Right kidney (tissue), 1 donor: ENCODE measurements around the gene POC1A.

Experiments used
- DNase-seq: peaks from one replicate; pipeline ENCODE4 v3.0.0-alpha.2; 2016

The POC1A gene

DNA sequence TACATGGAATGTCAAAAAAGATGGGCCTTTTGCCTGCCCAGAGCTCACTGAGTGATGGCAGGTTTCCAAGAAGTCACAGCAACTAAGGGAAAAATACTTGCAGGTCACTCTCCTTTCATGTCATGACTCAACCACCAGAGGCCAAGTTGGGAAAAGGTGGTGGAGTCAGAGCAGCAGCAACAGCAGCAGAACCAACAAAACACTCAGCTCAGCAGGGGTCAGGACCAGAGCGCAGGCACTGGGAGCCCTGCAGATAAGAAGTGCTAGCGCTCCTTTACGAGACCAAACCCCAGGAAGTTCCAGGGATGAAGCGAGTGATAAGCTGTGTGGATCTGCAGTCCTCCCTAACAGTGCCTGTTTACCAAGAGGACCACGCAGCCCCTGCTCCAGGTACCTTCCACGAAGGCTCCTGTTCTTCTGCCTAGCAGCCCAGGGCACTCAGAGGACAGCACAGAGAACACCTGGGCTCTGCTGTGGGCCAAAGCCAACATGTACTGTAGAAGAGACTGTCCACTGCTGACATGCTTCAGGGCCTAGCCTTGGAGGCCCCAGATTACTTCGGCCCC is 26.0 kb downstream of the POC1A start:
- no peak for DNase-seq

DNA sequence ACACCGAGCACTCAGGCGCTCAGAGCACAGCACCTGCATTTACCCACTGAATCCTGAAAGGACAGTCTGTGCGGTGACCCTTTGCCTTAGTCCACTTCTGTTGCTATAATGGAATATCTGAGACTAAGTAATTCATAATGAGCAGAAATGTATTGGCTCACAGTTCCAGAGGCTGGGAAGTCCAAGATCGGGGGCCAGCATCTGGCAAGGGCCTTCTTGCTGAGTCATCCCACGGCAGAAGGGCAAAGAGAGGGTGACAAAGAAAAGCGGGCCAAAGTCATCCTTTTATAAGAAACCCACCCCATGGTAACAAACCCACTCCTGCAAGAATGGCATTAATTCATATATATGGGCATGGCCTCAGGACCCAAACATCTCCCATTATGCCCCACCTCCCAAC is 27.7 kb downstream of the POC1A start:
- DNase-seq, result no peak

DNA sequence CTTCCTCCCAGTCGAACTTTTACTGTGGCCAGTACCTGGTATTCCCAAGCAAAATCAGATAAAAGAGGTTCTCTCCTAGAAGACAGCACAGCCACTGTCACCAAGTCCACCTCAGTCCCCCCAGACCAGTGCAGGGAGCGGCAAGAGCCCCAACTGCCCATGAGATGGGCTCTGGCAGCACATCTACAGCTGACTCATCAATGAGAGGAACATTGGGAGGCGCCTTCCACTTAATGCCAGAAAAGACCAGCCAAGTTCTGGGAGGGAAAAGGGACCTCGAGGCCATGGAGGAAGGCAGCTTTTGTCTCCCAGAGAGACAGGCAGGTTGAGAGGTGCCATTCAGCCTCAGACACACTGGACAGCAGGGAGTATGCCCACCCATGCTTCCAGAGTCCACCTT is 28.2 kb downstream of the POC1A start:
- DNase-seq, result no peak

DNA sequence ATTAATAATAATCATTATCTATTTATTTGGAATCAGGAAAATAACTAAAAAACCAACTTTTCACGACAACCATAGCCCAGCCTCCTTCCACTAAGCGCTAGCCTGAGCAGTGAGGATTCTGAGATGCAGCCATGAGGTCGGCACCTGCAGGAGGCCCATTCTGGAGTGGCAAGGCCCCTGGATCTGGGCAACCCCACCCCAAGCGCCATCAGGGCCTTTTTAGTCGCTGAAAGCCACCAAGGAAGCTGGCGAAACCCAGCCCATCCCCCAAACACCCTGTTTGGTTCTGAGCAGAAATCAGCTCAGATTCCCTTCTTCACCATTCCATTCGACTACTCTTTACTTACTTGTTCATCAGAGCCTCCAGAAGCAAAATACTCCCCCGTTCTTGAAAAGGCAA is 29.5 kb downstream of the POC1A start:
- DNase-seq, result no peak

DNA sequence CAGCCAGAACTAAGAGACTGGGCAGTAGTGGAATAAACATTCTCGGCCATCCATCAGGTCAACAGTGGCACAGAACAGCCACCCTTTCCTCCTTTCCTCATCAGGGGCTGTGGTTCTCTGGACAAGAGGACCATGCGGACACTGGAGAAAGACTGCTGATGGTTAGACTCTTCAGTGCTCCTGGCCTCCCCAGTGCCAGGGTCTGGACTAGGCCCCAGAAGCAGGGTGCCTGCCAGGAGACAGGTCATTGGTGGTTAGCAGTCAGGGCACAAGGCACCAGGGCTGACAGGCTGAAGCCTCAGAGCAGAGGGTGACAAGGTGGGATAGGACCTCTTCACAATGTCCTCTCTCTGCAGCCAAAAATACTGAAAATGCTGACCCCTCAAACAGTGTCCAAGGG is 30.1 kb downstream of the POC1A start:
- DNase-seq, result no peak

DNA sequence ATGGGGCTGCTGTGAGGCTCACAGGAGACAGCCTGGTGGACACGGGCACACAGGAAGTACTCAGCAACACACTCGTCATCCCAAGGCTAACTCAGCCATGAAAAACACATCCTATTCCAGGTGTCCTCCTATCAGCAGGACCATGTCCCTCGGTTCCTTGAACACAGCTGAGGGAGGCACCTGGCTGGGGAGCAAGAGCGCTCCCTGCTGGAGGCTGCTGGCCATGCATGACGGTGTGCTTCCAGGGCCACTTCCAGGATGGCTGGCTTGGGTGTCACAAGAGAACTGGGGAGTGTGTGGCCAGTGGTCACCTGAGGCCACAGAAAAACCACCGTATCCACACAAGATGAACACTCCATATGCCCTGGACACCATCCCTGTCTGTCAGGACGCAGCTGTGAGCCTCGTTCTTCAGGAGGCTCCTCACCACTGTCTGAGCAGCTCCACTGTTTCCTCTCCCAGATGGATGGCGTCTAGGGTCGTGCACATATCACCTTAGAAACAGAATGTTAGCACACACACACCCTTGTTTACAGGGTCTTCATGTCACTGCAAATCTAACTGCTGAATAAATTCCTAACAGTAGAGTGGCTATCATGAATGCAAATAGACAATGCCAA is 31.0 kb downstream of the POC1A start:
- DNase-seq, result peak; percentile 55

DNA sequence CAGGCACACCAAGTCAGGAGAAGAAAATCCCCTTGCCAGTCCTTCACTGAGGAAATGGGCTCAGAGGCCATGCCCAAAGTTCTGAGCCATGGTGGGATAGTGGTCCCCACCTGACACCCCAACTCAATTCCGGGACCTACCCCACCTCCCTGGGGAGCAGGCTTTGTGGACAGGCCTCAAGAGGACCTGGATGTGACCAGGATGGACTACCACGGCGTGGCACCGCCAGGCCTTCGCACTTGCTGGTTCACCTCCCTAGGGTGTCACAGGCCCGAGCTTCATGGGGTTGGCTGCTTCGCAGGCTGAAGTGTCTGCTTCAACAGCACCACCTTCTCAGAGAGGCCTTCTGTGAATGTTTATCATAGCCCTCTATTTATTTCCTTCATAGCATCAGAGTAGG is 31.7 kb downstream of the POC1A start:
- no peak for DNase-seq

DNA sequence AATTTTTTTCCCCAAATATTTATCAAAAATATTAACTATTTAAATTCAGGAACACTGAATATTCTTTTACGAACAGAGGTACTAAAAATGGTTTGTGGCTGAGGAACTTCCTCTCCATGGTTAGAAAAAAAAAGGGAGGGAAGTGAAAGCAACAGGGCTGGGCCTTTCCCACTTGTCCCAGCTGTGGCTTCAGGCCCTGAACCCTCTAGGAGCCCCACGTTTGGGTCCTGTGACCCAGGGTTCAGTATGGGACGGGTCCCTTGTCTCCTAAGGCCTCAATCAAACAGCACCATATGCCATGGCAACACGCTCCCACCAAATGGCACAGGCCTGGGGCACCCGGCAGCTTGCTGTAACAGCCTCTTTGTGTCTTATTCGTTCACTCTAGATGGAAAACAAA is 32.4 kb downstream of the POC1A start:
- no peak for DNase-seq

DNA sequence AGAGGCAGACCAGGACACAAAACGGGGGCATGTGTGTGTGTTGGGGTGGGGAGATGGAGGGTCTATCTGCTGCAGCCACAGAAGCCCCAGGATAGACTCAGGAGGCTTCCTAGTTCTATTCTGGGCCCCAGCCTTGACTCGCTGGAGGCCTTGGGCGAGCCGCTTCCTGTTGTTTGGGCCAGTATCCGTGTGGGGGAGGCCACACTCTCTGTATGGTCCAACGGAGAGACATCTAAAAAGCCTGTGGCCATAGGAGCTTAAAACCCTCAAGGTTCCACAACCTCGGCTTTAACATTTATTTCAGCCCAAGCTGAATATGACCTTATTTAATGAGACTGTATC is 32.8 kb downstream of the POC1A start:
- DNase-seq, result no peak

DNA sequence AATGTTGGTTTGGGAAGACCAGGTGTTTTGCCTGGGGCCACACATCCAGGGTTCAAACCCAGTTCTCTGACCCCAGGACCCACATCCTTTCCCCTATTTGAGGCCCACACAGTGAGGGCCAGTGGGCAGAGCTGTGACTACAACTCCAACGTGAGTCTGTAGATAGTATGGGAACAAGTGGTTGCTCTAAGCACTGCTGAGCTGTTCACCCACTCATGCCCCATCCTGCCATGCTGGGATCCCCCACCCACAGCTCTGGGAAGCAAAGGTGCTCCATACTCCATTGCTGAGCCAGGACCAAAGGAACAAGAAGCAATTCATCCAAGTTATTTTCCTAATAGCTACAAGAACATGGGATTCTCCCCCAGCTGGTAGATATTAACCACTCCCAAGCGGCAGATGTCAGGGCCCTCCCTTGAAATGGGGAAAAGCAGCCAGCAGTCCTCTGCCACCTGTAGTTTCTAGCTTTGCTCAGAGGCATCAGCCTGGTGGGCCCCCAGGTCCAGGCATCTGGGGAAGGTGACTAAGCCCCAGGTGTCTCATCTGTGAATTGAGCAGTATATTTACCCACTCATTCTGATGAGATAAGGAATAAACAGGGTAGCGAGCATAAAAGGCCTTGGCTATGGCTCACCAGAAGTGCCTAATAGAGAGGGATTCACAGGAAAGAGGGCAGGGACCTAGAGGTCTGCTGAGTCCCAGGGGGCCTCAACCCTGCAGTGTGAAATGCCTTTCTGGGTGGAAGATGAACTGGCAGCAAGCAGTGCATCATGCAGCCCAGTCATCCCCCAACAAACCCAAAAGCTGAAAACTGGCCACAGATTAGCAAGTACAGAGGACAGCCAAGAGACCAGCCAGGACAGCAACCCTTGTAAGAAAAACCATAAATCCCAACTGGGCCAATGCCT is 33.4 kb downstream of the POC1A start:
- no peak for DNase-seq

DNA sequence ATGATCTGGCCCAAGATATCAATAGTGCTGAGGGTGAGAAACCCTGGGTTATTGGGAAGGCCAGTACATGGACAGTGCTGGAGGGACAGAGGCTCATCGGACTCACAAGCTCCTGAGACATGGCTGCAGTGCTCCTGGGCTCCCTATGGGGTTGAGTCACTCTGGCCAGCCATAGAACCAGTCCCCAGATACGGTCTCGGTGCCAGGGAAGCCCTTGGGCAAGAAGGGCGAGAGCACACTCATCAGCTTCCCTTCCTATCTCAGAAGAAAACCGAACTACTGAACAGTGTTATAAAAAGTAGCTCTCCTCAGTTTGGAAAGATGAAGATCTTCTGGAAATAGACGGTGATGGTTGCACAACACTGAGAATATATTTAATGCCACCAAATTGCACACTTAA is 34.4 kb downstream of the POC1A start:
- DNase-seq, result no peak

DNA sequence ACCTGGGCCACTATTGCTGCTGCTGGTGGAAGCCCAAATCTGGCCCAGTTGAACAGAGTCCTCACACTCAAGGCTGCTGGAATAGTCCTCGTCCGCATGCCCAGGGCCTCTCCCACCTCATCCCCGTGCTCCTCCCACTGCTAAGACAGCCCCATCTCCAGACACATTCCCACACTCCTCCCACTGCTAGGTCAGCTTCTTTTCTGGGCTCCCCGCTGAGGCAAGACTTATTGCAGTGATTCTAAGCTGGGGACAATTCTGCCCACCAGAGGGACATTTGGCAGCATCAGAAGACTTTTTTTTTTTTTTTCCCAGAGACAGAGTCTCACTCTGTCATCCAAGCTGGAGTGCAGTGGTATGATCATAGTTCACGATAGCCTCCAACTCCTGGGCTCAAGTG is 35.1 kb downstream of the POC1A start:
- no peak for DNase-seq

DNA sequence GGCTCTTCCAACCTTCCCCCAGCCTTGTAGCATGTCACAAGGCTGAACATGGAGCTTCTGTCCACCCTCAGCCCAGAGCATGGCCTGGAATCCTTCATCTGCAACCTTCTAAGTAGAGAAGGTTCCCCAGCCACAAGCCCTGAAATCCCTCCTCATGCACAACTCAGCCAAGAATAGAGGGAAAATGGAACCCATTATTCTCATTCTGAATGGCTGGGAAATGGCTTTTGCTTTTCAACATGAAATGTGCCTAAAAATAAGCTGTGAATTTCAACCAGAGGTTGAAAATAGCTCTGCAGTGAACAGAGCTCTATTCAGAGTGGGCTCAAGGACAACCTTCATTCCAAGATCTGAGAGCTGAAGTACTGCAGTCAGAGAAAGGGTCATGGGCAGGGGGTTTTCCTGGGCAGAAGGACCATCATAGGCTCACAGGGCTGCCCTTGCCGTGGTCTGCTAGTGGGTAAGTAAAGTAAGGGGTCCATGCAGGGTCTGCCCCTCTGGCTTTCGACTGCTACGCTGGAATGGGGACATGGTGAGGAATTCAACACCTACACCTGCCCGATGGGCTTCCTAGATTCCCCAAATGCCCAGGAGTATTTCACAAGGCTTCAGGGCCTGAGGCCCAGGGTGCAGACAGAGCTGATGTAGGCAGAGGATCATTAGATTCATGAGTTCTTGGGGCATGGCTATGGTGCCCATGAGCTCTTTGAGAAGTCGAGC is 35.9 kb downstream of the POC1A start:
- DNase-seq, result no peak

DNA sequence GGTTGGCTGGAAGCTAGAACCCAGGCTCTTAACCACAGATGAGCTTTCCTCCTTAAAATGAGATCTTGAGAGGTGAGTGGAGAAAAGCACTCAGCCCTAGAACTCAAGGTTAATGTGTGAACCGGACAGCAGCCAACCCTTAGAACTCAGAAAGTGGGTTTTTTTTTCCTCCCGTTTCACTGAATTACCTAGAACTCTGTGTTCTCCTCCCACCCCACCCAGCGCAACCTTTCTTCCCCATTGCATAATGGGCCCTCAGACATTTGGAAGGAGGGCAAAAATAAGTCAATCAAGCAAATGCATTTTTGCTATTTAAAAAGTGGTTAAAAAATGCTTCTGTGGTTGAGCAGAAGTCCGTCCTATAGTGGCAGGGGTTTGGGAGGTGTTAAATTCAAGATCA is 36.7 kb downstream of the POC1A start:
- DNase-seq, result no peak

DNA sequence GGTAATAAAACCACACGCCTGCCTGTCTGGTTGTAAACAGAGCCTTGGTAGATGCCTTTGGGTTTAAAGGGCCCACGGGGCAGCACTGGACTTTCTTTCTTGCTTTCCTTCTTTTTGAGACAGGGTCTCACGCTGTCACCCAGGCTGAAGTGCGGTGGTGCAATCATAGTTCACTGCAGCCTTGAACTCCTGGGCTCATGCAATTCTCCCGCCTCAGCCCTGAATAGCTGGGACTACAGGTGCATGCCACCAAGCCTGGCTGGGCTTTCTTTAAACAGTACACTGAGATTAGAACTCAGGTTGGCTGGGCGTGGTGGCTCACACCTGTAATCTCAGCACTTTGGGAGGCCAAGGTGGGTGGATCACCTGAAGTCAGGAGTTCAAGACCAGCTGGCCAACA is 42.2 kb downstream of the POC1A start:
- DNase-seq, result no peak

DNA sequence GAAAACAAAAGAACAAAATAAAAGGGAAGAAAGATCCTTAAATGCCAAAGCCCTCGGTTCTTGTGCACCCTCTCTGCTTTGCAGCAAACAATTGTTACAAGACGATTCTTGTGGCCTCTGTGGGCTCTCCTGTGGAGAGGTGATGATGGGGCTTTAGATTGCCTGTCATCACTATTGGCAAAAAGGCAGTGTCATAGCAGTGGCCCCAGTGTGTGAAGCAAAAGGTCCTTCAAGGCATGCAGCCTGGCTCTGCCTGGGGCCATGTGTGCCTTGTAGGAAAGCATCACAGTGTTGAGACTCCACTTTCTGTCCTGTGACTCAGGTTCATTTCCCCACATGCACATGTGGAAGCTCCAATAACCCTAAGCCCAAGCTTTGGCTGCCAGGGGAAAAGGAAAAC is 43.7 kb downstream of the POC1A start:
- no peak for DNase-seq

DNA sequence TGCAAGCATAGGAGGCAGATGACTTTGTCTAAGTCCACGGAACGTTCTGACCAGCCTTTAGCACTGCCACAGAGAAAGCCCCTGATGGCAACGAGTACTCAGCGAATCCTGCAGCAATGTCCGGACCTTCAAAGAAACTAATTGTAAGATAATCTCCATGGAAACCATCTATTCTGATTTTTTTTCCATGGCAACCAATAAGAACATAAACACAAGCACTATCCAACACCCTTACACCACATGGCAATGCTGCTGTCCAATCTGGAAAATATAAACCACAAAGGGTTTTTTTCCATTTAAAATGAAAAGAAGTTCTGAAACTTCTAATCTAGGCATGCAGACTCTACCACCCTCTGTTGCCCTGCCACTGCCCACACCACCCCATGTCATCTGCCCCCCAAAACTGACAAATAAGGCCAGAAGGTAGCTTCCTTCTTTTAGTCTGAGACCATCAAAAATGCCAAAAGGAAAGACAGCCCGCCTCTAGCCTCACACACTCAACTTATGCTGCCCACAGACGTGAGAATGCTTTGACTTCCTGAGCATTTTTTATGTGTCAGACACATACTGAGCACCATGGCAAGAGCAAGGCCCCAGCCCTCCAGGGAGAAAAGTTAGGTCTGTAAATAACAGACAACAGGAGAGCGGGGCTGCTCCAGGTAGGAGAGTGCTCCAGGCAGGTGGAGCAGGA is 44.5 kb downstream of the POC1A start:
- no peak for DNase-seq

DNA sequence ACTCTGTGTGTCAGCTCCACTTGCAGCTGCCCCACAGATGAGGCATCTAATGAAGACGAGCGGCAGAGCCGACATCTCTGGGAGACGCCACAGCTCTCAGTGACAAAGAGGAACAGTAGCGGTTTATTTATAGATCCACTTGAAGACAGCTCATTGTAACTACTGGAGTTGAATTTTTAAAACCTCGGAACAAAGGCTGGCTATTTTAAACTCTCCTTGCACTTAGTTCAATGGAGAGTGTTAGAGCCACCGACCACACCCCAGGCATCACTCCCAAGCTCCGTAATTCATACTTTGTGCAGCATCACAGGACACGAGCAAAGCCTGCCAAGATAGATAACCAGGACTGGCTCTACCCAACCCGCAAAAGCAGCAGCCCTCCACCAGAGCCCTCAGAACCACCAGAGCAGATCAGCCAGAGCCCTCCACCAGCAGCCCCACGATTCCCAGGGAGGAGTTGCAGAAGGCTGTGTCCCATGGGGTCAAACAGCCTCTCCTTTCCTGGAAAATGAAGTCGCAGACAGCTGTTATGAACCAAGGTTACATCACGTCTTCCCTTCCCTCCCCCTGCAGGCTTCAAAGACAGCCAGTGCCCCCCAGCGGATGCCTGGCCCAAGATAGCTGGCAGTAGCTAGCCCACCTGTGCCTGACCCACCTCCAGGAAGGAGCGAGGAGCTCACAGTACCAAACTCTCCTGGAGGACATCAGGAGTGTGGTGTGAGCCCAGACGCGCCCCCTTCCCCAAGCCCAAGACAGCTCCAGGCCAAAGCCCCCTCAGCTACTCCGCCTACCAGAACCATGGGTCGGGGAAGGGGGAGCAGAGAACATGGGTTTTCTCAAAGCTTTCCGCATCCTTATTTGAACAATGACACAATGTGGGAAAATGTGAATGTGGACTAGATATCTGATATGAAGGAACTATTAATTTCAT is 45.7 kb downstream of the POC1A start:
- DNase-seq, result no peak

DNA sequence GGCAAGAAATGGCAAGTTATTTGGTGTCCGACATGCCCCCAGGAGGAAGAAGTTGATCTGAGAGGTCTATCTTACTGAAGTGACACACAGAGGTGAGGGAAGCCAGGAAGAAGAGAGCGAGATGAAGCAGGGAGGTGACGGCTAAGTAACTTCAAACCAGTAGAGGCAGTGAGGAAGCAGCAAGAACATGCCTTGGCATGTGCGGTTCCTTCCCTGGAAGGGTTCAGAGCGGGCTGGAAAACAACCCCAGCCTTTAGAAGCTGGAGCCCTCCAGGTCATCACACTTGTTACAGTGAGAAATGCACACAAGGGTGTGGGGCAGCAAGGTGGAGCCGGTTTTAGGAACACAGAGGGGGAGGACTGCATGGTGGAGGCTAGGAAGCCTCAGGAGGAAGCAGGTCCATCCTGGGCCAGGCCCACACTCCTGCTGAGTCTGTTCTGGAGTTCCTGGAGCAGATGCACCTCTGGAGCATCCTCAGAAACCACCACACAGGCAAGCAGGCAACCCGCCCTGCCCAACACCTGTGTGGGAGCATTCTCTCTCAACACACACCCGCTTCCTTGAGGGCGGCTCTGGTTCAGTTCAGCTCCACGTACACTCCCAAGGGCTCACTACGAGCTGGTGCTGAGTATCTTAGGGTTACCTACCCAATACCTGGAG is 47.1 kb downstream of the POC1A start:
- DNase-seq, result no peak

DNA sequence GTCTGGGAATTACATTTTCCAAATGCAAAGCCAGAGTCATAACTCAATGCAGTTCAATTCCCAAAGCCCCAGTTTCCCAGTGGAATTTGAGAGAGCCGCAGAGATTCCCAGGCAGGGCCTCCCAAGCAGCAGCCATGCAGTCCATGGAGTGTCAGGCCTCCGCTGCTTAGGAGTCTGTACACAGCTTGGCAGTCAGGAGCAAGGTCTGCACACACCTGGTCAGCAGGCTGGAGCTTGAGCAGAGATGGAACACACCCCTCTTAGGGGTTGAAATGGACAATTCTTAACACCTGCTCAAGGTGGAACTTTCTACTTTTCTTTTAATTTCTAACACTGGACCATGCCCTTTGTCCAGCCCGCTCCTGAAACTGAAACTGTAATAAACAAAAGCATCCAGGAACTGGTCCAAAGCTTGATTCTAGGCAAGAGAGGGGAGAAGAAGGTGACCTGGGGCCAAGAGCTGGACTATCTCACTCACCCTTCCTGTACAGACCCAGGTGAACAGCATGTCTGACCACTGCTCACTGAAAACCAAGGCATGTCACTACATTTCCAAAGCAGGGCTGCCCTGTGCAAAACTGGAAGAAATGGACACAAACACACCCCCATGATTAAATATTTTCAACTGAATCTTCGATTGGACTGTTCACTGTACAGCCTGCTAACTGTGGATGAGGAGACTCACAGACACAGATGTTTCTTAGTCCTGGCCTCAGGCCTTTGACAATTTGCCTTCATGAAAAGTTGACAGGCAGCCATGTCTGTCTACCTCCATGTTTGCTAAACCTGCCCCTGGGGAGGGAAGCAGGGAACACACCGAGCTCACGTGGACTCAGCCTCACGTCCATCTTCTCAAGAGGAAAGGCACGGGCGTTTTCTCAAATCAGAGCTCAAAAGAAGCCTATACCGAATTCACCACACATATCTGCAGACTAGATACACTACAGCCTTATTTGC is 49.3 kb downstream of the POC1A start:
- DNase-seq, result no peak
